K562 (cell line): ENCODE measurements around the gene MAP3K14.
A peak's percentile ranks its signal among the peaks of the same experiment; 100 is the strongest.

ENCODE experiments used
- FOXK1 ChIP-seq: sonication (generic); formaldehyde crosslinking; IDR thresholded peaks from 2 replicates; pipeline ENCODE4 v1.8.0; 2022; ENCODE audit warnings: missing genetic modification reagents, mild to moderate bottlenecking, borderline replicate concordance
- FOXM1 ChIP-seq, 2 experiments: fragments of 450-650 bp in 1 of 2; sonication (generic) in 1 of 2; formaldehyde crosslinking in 1 of 2; IDR thresholded peaks; 2 replicates each; pipeline versions ENCODE4 v1.6.1 to v1.9.0; 2017 to 2022; ENCODE audit warnings: low read depth in 2 of 2, mild to moderate bottlenecking in 2 of 2, missing genetic modification reagents in 1 of 2, moderate library complexity in 1 of 2
- MAX ChIP-seq: sonication (generic); formaldehyde crosslinking; IDR thresholded peaks from 2 replicates; pipeline ENCODE4 v1.9.0; 2022; ENCODE audit warnings: mild to moderate bottlenecking, missing genetic modification reagents
- NR2C1 ChIP-seq, 2 experiments: fragments of 450-650 bp; IDR thresholded peaks; 2 replicates each; pipeline ENCODE4 v1.6.1; 2017; ENCODE audit warnings: mild to moderate bottlenecking in 2 of 2, antibody characterized with exemption in 1 of 2, inconsistent platforms in 1 of 2, missing compliant biosample characterization in 1 of 2, missing genetic modification characterization in 1 of 2
- SNAPC5 ChIP-seq: fragments of 250-450 bp; sonication (Bioruptor Pico); IDR thresholded peaks from 2 replicates; pipeline ENCODE4 v1.8.0; 2021; ENCODE audit warnings: moderate library complexity, mild to moderate bottlenecking, inconsistent platforms
- SP1 ChIP-seq: sonication (generic); formaldehyde crosslinking; IDR thresholded peaks from 2 replicates; pipeline ENCODE4 v1.8.1; 2022; ENCODE audit warnings: mild to moderate bottlenecking, missing genetic modification reagents
- SRF ChIP-seq, 2 experiments: fragments of 250-450, 450-650 bp in 1 of 2; sonication (Bioruptor Pico) in 1 of 2; sonication (generic) in 1 of 2; formaldehyde crosslinking; IDR thresholded peaks; 2 replicates each; pipeline versions ENCODE4 v1.5.0 to v1.5.1; 2020 to 2022; ENCODE audit warnings: mild to moderate bottlenecking in 1 of 2, missing genetic modification reagents in 1 of 2
- USF2 ChIP-seq: sonication (generic); formaldehyde crosslinking; IDR thresholded peaks from 2 replicates; pipeline ENCODE4 v1.5.0; 2020; ENCODE audit warnings: missing genetic modification reagents
- ZNF282 ChIP-seq: sonication (generic); formaldehyde crosslinking; IDR thresholded peaks from 2 replicates; pipeline ENCODE4 v1.8.1; 2023; ENCODE audit warnings: missing genetic modification reagents
- ZNF77 ChIP-seq: fragments of 250-450 bp; sonication (Bioruptor Pico); IDR thresholded peaks from 2 replicates; pipeline ENCODE4 v1.5.0; 2020
- TF ChIP-seq, protein P1 (sequence below), 3 experiments: IDR thresholded peaks in 2 of 3; conservative IDR thresholded peaks in 1 of 3; 2 replicates each; pipeline ENCODE4 v1.5.1; 2011 to 2012; ENCODE audit warnings: low read length in 3 of 3, mild to moderate bottlenecking in 3 of 3, control low read depth in 2 of 3, improper control_type of control experiment in 1 of 3, inconsistent platforms in 1 of 3, low read depth in 1 of 3, mixed read lengths in 1 of 3, moderate library complexity in 1 of 3; ENCODE audit not compliant: insufficient read depth in 2 of 3
- TF ChIP-seq, protein P2 (sequence below): sonication (generic); formaldehyde crosslinking; IDR thresholded peaks from 2 replicates; pipeline ENCODE4 v1.8.1; 2023; ENCODE audit warnings: mild to moderate bottlenecking, missing genetic modification reagents

- no peak for TF ChIP-seq ZNF282 (CRISPR knock-in tag)
- no peak for TF ChIP-seq ZNF77
- TF ChIP-seq SRF (CRISPR knock-in tag; IDR thresholded peaks at IDR 0.05): no peak
- TF ChIP-seq, protein P1, sequence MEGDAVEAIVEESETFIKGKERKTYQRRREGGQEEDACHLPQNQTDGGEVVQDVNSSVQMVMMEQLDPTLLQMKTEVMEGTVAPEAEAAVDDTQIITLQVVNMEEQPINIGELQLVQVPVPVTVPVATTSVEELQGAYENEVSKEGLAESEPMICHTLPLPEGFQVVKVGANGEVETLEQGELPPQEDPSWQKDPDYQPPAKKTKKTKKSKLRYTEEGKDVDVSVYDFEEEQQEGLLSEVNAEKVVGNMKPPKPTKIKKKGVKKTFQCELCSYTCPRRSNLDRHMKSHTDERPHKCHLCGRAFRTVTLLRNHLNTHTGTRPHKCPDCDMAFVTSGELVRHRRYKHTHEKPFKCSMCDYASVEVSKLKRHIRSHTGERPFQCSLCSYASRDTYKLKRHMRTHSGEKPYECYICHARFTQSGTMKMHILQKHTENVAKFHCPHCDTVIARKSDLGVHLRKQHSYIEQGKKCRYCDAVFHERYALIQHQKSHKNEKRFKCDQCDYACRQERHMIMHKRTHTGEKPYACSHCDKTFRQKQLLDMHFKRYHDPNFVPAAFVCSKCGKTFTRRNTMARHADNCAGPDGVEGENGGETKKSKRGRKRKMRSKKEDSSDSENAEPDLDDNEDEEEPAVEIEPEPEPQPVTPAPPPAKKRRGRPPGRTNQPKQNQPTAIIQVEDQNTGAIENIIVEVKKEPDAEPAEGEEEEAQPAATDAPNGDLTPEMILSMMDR (IDR thresholded peaks at IDR 0.05 in 2 of 3, conservative IDR thresholded peaks at IDR 0.05 in 1 of 3; ENCODE audit: insufficient read depth in 2 of 3, low read depth in 1 of 3, low read length in 3 of 3): no peak
- no peak for TF ChIP-seq NR2C1 (IDR thresholded peaks at IDR 0.05)
- TF ChIP-seq NR2C1 (tag; IDR thresholded peaks at IDR 0.05): no peak
- TF ChIP-seq USF2 (CRISPR knock-in tag): no peak
- TF ChIP-seq SP1 (CRISPR knock-in tag): no peak
- no peak; the same call in 1 of the 2 replicates for TF ChIP-seq MAX (CRISPR knock-in tag)
- TF ChIP-seq, protein P2, sequence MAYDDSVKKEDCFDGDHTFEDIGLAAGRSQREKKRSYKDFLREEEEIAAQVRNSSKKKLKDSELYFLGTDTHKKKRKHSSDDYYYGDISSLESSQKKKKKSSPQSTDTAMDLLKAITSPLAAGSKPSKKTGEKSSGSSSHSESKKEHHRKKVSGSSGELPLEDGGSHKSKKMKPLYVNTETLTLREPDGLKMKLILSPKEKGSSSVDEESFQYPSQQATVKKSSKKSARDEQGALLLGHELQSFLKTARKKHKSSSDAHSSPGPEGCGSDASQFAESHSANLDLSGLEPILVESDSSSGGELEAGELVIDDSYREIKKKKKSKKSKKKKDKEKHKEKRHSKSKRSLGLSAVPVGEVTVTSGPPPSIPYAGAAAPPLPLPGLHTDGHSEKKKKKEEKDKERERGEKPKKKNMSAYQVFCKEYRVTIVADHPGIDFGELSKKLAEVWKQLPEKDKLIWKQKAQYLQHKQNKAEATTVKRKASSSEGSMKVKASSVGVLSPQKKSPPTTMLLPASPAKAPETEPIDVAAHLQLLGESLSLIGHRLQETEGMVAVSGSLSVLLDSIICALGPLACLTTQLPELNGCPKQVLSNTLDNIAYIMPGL (CRISPR knock-in tag): no peak
- TF ChIP-seq SNAPC5 (CRISPR knock-in tag): no peak
- TF ChIP-seq FOXK1: no peak
- TF ChIP-seq FOXM1 (IDR thresholded peaks at IDR 0.05; ENCODE audit: low read depth): peak; percentile 77
- TF ChIP-seq FOXM1 (CRISPR knock-in tag; IDR thresholded peaks at IDR 0.05; ENCODE audit: low read depth): no peak
Measured at GRCh38 chr17:45227101-45227925, 89.5 kb downstream of the MAP3K14 start.
